Measurements from ENCODE around the gene CYP2W1. TPM values are rescaled to one million over a fixed set of nuclear protein-coding genes. Genes with fewer than 3 reads are reported as not detected.

CYP2W1 gene
- total RNA-seq, 1 donor from 2014 or later: not detected

GRCh38 chr7:975702-976473 is 7.1 kb upstream of the CYP2W1 start:
- Histone ChIP-seq H3K9me3 (ENCODE audit: control insufficient read depth in 3 of 3, low read length in 3 of 3) (no peaks in the 10 kb centered on the region), H3K4me1 (ENCODE audit: control insufficient read depth in 3 of 3, insufficient read depth in 3 of 3, low read length in 3 of 3) (peaks cover 9 to 29% (median 14%) of the 10 kb centered on the region in 3 donors), H3K9ac (ENCODE audit: low read depth in 1 of 3, low read length in 3 of 3) (peak overlapping the region in 1 of 3 donors; percentile 66), H3K27me3 (ENCODE audit: control insufficient read depth in 3 of 3, insufficient read depth in 3 of 3, low read length in 3 of 3) (no peaks in the 10 kb centered on the region), H3K4me3 (ENCODE audit: low read length in 3 of 3) (peak overlapping the region; percentile 51 to 92 (median 61)), H3K27ac (ENCODE audit: low read depth, low read length) (no peak overlapping the region), H3K36me3 (ENCODE audit: control insufficient read depth in 3 of 3, insufficient read depth in 3 of 3, low read length in 3 of 3) (peaks cover 11 to 13% (median 13%) of the 10 kb centered on the region in 3 donors)

DNA sequence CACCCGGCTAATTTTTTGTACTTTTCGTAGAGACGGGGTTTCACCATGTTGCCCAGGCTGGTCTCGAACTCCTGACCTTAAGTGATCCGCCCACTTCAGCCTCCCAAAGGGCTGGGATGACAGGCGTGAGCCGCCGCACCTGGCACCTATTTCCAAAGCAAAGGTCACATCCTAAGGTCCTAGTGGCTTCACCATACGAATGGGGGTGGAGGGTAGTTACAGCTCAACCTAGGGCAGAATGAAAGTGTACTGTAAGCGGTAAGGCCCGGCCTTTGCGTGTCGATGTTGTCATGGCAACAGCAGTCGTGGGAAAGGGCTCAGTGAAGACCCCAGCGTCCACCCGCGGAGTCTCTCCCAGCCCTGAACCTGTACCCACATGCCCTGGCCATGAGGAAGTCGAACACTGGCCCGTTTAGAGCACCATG is 6.1 kb upstream of the CYP2W1 start:
- Histone ChIP-seq H3K36me3 (ENCODE audit: control insufficient read depth in 3 of 3, insufficient read depth in 3 of 3, low read length in 3 of 3) (peaks cover 5 to 11% (median 9%) of the 10 kb centered on the region in 3 donors), H3K9ac (ENCODE audit: low read depth in 1 of 3, low read length in 3 of 3) (no peak overlapping the region), H3K27me3 (ENCODE audit: control insufficient read depth in 3 of 3, insufficient read depth in 3 of 3, low read length in 3 of 3) (peaks cover 0 to 1% (median 0%) of the 10 kb centered on the region in 3 donors), H3K9me3 (ENCODE audit: control insufficient read depth in 3 of 3, low read length in 3 of 3) (no peaks in the 10 kb centered on the region), H3K4me3 (ENCODE audit: low read length in 3 of 3) (no peak overlapping the region), H3K4me1 (ENCODE audit: control insufficient read depth in 3 of 3, insufficient read depth in 3 of 3, low read length in 3 of 3) (peaks cover 9 to 26% (median 12%) of the 10 kb centered on the region in 3 donors), H3K27ac (ENCODE audit: low read depth, low read length) (no peak overlapping the region)

DNA sequence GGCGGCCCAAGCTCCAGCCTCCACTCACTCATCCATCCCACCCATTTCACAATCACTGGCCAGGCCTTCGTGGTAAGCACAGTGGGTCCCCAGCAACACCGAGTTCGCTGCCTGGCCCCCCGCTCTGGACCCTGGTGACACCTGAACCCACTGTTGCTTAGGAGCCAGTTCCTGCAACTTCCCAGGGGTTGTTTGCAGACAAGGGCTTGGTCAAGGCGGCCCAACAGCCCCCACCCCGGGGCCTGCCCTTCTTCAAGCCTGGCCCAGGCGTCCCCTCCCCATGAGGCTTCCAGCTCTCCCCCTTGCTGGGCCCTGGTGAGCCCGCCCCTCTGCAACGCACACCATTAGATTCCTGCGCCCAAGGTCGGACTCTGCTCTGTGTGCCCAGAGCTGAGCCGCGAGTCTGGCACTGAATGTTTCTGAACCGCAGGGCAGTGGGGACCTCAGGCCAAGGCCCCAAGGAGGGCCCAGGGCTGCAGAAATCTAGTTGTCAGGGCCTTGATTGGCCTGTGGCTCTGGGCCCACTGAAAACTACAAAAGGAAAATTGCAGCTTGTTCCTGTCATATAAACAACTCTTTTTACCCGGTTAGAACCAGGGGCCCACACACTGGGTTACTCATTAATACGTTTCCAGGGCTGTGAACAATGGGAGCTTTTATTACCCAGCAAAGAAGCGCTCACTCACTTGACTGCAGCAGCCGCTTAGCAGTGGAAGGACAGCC is 5.5 kb upstream of the CYP2W1 start:
- peaks cover 3 to 7% (median 5%) of the 10 kb centered on the region in 3 donors for H3K27me3 ChIP-seq (ENCODE audit: control insufficient read depth in 3 of 3, insufficient read depth in 3 of 3, low read length in 3 of 3)

GRCh38 chr7:978049-978346 is 5.0 kb upstream of the CYP2W1 start:
- no peak overlapping the region for H3K9ac ChIP-seq (ENCODE audit: low read depth in 1 of 3, low read length in 3 of 3)
- no peak overlapping the region for H3K27ac ChIP-seq (ENCODE audit: low read depth, low read length)
- H3K4me3 ChIP-seq (ENCODE audit: low read length in 3 of 3): no peak overlapping the region
- peaks cover 9 to 19% (median 12%) of the 10 kb centered on the region in 3 donors for H3K4me1 ChIP-seq (ENCODE audit: control insufficient read depth in 3 of 3, insufficient read depth in 3 of 3, low read length in 3 of 3)
- peaks cover 6 to 10% (median 6%) of the 10 kb centered on the region in 3 donors for H3K27me3 ChIP-seq (ENCODE audit: control insufficient read depth in 3 of 3, insufficient read depth in 3 of 3, low read length in 3 of 3)
- H3K9me3 ChIP-seq (ENCODE audit: control insufficient read depth in 3 of 3, low read length in 3 of 3): no peaks in the 10 kb centered on the region
- H3K36me3 ChIP-seq (ENCODE audit: control insufficient read depth in 3 of 3, insufficient read depth in 3 of 3, low read length in 3 of 3): no peaks in the 10 kb centered on the region

More for the DNA sequence above, 5.5 kb upstream of the CYP2W1 start:
- Histone ChIP-seq H3K4me3 (ENCODE audit: low read length in 3 of 3) (no peak overlapping the region), H3K9me3 (ENCODE audit: control insufficient read depth in 3 of 3, low read length in 3 of 3) (no peaks in the 10 kb centered on the region), H3K4me1 (ENCODE audit: control insufficient read depth in 3 of 3, insufficient read depth in 3 of 3, low read length in 3 of 3) (peaks cover 9 to 23% (median 12%) of the 10 kb centered on the region in 3 donors), H3K36me3 (ENCODE audit: control insufficient read depth in 3 of 3, insufficient read depth in 3 of 3, low read length in 3 of 3) (peaks cover 0 to 5% (median 4%) of the 10 kb centered on the region in 3 donors), H3K9ac (ENCODE audit: low read depth in 1 of 3, low read length in 3 of 3) (no peak overlapping the region), H3K27ac (ENCODE audit: low read depth, low read length) (no peak overlapping the region)

DNA sequence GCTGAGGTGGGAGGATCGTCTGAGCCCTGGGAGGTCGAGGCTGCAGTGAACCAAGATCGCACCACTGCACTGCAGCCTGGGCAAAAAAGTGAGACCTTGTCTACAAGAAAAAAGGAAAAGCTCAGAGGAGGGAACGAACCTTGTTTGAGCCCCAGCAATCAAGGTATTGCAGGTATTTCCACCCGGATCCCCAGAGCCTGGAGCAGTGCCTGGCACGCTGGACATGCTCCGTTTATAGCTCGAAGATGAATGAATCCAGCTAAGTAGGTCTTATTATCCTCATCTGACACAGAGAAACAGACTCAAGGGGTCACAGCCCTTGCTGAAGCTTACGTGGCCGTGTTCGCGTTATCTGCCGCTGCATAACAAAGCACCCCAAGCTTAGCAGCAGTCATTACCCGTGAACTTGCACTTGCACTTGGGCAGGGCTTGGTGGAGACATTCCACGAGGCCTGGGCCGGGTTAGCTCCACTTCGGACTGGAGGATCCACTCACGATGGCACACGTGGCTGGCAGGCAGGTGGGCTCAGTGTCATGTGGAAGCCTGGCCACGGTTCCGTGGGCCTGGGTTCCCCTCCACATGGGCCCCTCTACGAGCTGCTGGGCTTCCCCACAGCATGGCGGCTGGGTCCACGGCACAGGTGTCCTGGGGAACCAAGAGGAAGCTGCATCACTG is 4.4 kb upstream of the CYP2W1 start:
- Histone ChIP-seq H3K4me1 (ENCODE audit: control insufficient read depth in 3 of 3, insufficient read depth in 3 of 3, low read length in 3 of 3) (peaks cover 4 to 14% (median 9%) of the 10 kb centered on the region in 3 donors), H3K27me3 (ENCODE audit: control insufficient read depth in 3 of 3, insufficient read depth in 3 of 3, low read length in 3 of 3) (peaks cover 7 to 15% (median 10%) of the 10 kb centered on the region in 3 donors), H3K9ac (ENCODE audit: low read depth in 1 of 3, low read length in 3 of 3) (no peak overlapping the region), H3K9me3 (ENCODE audit: control insufficient read depth in 3 of 3, low read length in 3 of 3) (no peaks in the 10 kb centered on the region), H3K4me3 (ENCODE audit: low read length in 3 of 3) (no peak overlapping the region), H3K27ac (ENCODE audit: low read depth, low read length) (no peak overlapping the region), H3K36me3 (ENCODE audit: control insufficient read depth in 3 of 3, insufficient read depth in 3 of 3, low read length in 3 of 3) (no peaks in the 10 kb centered on the region)

- Histone ChIP-seq H3K36me3 (ENCODE audit: control insufficient read depth in 3 of 3, insufficient read depth in 3 of 3, low read length in 3 of 3) (no peaks in the 10 kb centered on the region), H3K4me3 (ENCODE audit: low read length in 3 of 3) (no peak overlapping the region), H3K9ac (ENCODE audit: low read depth in 1 of 3, low read length in 3 of 3) (no peak overlapping the region), H3K27ac (ENCODE audit: low read depth, low read length) (no peak overlapping the region), H3K4me1 (ENCODE audit: control insufficient read depth in 3 of 3, insufficient read depth in 3 of 3, low read length in 3 of 3) (peaks cover 3 to 12% (median 9%) of the 10 kb centered on the region in 3 donors), H3K27me3 (ENCODE audit: control insufficient read depth in 3 of 3, insufficient read depth in 3 of 3, low read length in 3 of 3) (peaks cover 12 to 21% (median 16%) of the 10 kb centered on the region in 3 donors), H3K9me3 (ENCODE audit: control insufficient read depth in 3 of 3, low read length in 3 of 3) (no peaks in the 10 kb centered on the region)
Observed at GRCh38 chr7:979151-979550, 3.8 kb upstream of the CYP2W1 start.

DNA sequence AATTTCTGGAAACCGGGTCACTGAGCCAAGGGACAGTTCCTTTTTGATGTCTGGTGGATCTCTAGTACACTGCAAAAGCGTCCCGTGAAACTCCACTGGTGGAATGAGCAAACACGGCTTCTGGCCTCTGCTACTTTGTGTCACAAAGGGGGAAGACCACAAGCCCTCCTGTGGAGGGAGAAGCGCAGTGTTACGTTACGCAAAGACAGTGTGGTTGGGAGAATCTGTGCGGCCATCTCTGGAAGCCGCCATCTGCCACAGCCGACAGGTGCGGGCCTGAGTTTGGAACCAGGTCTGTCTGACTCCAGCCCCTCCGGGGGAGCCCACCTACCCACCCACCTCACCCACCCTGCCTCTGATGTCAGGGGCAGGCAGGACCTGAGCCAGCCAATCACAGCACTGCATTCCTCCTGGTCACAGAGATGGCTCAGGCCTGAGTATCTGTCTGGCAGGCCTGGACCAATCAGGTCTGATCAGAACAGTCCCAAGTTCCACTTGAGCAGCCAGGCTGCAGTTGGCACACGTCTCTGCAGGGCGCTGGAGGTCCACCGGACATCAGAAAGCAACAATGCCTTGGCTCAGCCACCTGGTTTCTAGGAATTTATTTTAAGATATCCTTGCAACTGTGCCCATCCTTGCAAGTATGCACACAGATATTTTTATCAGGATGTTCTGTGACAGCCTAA is 3.0 kb upstream of the CYP2W1 start:
- H3K4me3 ChIP-seq (ENCODE audit: low read length in 3 of 3): no peak overlapping the region
- no peaks in the 10 kb centered on the region for H3K9me3 ChIP-seq (ENCODE audit: control insufficient read depth in 3 of 3, low read length in 3 of 3)
- H3K27me3 ChIP-seq (ENCODE audit: control insufficient read depth in 3 of 3, insufficient read depth in 3 of 3, low read length in 3 of 3): peaks cover 15 to 30% (median 24%) of the 10 kb centered on the region in 3 donors
- no peak overlapping the region for H3K9ac ChIP-seq (ENCODE audit: low read depth in 1 of 3, low read length in 3 of 3)
- no peaks in the 10 kb centered on the region for H3K36me3 ChIP-seq (ENCODE audit: control insufficient read depth in 3 of 3, insufficient read depth in 3 of 3, low read length in 3 of 3)
- no peak overlapping the region for H3K27ac ChIP-seq (ENCODE audit: low read depth, low read length)
- H3K4me1 ChIP-seq (ENCODE audit: control insufficient read depth in 3 of 3, insufficient read depth in 3 of 3, low read length in 3 of 3): peaks cover 3 to 5% (median 5%) of the 10 kb centered on the region in 3 donors

GRCh38 chr7:981793-982510 is 1.0 kb upstream of the CYP2W1 start:
- H3K36me3 ChIP-seq (ENCODE audit: control insufficient read depth in 3 of 3, insufficient read depth in 3 of 3, low read length in 3 of 3): no peaks in the 10 kb centered on the region
- peaks cover 34 to 49% (median 42%) of the 10 kb centered on the region in 3 donors for H3K27me3 ChIP-seq (ENCODE audit: control insufficient read depth in 3 of 3, insufficient read depth in 3 of 3, low read length in 3 of 3)
- H3K9me3 ChIP-seq (ENCODE audit: control insufficient read depth in 3 of 3, low read length in 3 of 3): no peaks in the 10 kb centered on the region
- no peak overlapping the region for H3K27ac ChIP-seq (ENCODE audit: low read depth, low read length)
- H3K4me1 ChIP-seq (ENCODE audit: control insufficient read depth in 3 of 3, insufficient read depth in 3 of 3, low read length in 3 of 3): peaks cover 0 to 2% (median 0%) of the 10 kb centered on the region in 3 donors
- no peak overlapping the region for H3K4me3 ChIP-seq (ENCODE audit: low read length in 3 of 3)
- H3K9ac ChIP-seq (ENCODE audit: low read depth in 1 of 3, low read length in 3 of 3): no peak overlapping the region

- Histone ChIP-seq H3K36me3 (ENCODE audit: control insufficient read depth in 3 of 3, insufficient read depth in 3 of 3, low read length in 3 of 3) (no peaks in the 10 kb centered on the region), H3K27ac (ENCODE audit: low read depth, low read length) (no peak overlapping the region), H3K9ac (ENCODE audit: low read depth in 1 of 3, low read length in 3 of 3) (no peak overlapping the region), H3K4me1 (ENCODE audit: control insufficient read depth in 3 of 3, insufficient read depth in 3 of 3, low read length in 3 of 3) (peaks cover 0 to 2% (median 0%) of the 10 kb centered on the region in 3 donors), H3K4me3 (ENCODE audit: low read length in 3 of 3) (no peak overlapping the region), H3K9me3 (ENCODE audit: control insufficient read depth in 3 of 3, low read length in 3 of 3) (no peaks in the 10 kb centered on the region), H3K27me3 (ENCODE audit: control insufficient read depth in 3 of 3, insufficient read depth in 3 of 3, low read length in 3 of 3) (peaks cover 41 to 55% (median 48%) of the 10 kb centered on the region in 3 donors)
Observed at GRCh38 chr7:982511-983003, 424 bp upstream of the CYP2W1 start.

All from skeletal muscle tissue (tissue), 4 donors.